HG03196 (cell line): ENCODE results near the gene DSG2.

ENCODE experiments used
- ATAC-seq: cut with Tn5 transposase; IDR thresholded peaks from one replicate; pipeline ENCODE4 v1.9.1; 2021; ENCODE audit not compliant: unreplicated experiment

The DSG2 gene

DNA sequence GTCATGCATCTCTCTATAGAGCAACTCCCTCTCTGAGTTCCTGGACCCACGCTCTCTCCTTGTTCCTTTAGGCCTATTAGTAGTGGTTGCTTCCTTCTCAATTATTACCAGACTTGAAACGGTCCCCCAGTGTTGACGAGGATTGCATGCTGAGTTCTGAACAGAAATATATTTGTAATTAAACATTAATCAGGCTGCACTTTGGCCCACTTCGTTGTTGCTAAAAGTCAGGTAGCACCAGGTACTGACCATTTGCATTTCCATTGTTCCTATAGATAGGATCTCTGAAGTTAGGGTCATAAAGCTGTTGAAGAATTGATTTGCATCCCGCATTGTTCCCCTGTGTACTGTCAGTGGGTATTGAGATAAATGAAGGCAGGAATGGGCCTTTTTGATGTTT, 56.8 kb downstream of the DSG2 start:
- ATAC-seq = no peak

GRCh38 chr18:31555971-31556747, 58.2 kb downstream of the DSG2 start:
- ATAC-seq = no peak

DNA sequence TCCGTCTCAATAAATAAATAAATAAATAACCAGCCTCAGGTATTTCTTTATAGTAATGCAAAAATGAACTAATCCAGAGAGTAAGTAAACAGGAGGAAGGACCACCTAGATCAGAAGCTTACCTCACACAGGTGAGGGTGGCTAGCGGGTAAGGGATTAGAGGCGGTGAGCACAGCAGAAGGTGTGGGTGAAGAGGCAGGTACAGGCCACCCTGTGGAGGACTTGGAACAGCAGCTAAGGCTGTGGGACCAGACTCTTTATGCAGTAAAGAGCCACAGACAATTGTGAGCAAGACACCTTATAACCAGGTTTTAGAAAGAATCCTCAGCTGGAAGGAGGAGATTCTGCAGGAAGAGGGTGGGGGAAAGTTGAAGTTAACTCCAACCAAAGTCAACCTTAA, 59.5 kb downstream of the DSG2 start:
- ATAC-seq = no peak

DNA sequence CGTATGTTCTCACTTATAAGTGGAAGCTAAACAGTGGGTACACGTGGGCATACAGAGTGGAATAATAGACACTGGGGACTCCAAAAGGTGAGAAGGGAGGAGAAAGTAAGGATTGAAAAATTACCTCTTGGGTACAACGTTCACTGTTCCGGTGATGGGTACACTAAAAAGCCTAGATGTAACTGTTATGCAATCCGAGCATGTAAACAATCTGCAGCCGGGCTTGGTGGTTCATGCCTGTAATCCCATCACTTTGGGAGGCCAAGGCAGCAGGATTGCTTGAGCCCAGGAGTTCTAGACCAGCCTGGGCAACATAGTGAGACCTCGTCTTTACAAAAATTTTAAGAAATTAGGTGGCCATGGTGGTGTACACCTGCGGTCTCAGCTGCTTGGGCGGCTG, 60.6 kb downstream of the DSG2 start:
- no peak for ATAC-seq

- no peak for ATAC-seq
Observed at GRCh38 chr18:31562726-31563125, 64.7 kb downstream of the DSG2 start.

- no peak for ATAC-seq
Observed at GRCh38 chr18:31563778-31564177, 65.8 kb downstream of the DSG2 start.

DNA sequence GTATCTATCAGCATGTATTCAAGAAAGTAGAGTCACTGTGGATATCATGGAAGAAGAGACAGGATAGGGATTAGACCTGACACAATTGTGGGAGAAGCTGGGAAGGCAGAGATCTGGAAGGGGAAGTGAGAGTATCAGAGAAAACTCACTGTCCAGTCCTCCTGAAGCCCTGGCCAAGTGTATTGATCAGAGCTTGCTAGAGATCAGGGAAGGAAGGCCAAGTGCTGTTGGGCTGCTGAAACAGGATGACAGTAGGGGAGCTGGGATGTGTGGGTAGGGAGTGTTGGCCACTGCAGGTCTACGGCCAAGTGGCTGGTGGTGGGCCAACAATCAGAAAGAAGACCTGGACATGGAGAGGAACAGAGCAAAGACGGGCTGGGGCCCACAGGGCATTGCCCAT, 67.4 kb downstream of the DSG2 start:
- no peak for ATAC-seq

DNA sequence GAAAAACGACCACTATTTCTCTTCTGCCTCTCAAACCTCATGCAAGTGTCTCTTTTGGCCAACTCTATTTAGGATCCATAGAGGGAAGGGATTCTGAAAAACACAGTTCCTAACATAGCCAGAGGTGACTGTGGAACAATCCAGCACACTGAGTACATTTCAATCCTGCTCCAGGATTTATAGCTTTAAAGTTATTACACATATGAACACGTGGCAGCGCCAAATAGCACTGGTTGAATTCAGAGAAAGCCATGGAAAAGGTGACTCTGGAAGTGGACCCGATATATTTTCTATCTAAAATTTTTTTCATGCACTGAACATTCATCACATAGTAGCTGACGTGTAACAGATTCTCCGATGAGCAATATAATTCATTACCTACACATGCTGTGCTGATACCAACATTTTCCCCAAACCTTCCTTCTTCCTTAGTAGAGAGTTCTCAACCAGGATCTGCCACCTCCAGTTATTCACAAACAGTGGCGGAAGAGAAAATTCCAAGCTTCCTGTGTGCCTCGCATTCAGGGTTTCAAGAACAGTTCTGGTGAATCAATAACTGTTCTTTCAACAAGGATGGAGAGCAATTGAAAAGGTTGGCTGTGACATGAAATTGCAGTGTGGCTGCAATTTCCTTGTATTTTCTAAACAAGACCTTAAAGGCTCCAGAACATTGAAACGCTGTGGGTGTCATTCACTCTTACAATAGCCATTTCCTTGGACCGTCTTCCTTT, 68.0 kb downstream of the DSG2 start:
- no peak for ATAC-seq

DNA sequence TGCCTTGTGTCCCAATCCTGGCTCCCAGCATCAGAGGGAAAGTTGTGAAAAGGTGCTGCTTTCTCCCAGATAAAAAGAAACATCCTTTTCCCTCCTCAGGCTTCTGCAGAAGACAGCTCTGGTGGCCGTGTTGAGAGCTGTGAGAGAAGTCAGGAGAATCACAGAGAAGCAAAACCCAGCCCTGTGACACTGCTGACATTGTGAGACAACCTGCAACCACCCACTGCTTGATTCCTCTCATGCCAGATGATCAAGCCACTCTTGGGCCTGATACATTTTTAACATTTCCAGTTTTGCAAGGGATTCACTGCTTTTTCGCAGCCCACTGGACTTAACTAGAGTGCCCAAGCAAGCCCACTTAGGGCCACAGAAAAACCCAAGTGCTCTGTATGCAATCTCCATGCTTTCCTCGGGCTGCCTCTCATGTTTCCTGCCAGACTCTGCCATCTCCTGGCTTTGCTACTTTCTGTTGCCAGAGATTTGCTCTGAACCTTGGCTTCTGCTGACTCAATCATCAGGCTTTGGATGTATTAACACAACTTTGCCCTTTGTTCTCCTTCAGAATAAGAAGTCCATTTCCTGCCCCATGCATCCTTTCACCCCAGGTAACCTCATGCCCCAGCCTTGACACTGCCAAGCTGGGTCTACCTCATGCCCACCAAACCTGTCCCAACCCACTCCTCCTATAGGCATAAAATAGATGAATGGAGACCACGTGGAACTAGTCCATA, 68.8 kb downstream of the DSG2 start:
- ATAC-seq = no peak

GRCh38 chr18:31572368-31572767, 74.4 kb downstream of the DSG2 start:
- no peak for ATAC-seq

- no peak for ATAC-seq
Observed at GRCh38 chr18:31573051-31573450, 75.1 kb downstream of the DSG2 start.

DNA sequence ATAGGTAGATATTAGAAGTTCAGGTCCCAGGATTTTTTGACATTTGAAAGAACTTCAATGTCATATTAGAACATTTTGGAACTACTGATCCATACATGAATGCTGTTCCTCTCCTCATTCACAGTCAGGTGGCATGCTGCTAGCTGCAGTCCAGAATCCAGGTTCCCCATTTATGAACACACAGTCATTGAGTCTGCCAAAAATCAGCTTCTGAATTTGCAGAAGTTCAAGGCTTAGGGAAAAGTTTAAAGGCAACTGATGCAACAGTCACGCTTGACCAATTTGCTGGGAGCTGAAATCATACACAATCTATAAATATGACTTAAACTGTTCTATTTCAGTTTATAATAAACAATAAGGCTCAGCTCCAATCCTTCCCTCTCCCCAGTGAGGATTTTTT, 76.4 kb downstream of the DSG2 start:
- no peak for ATAC-seq

DNA sequence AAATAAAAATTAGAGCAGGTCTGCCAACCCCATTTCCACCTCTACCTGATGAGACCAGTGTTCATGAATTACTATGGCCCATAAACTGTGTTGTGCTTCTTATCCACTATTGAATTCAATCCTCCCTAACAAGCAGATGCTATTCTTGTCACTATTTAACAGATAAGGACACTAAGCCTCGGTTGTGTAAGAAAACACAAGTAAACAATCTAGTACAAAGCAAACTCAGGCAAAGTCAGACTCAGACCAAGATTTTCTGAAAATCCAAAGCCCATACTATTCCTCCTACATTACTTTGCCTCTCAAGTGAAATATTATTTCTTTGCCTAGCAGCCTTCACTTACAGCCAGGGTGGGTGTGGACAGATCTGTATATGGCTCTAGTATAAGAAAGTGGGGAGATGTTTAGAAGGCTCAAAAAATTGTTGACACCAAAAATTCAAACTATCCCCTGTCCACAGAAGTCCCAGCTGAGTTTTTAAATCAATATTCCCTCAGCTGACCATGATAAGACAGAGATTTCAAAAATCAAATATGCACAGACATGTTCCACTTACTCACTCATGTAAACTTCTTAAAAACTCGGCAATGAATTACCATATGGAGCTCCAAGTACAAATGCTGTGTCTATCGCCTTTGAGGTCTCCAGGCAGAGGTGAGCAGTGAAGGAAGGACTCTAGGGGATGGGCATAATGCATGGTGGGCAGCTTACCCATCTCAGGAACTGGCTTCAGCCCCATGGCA, 77.7 kb downstream of the DSG2 start:
- ATAC-seq = no peak

GRCh38 chr18:31576670-31577069, 78.7 kb downstream of the DSG2 start:
- ATAC-seq = no peak

DNA sequence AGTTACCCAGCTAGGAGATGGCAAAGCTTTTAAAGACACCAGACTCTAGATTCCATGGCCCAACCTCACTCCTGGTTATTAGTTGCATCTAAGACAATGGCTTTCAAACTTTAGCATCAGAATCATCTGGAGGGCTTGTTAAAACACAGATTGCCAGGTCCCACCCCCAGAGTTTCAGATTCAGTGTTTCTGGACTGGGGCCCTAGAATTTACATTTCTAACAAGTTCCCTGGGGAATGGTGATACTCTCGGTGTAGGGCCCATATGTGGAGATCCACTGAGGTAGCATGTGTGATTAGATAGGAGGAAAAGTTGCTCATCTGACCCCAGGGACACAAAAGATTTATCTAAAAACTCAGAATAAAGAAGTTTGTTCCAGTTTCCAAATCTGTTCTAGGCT, 79.2 kb downstream of the DSG2 start:
- ATAC-seq = no peak

DNA sequence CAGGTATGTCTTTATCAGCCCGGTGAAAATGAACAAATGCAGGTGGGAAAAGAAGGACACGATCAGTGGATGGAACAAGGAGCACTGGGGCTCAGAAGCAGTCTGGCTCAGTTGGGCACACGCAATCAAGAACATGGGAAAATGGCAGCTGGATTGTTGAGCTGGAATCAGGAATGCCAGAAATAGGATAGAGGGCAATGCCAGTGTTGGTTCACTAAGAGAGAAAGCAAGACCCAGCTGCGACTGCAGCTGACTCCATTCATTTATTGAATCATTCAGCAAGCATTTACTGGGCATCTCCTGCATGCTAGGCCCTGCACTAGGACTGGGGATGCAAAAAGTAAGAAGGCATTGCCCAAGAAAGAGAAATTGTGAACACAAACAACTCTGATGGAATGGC, 80.1 kb downstream of the DSG2 start:
- ATAC-seq = no peak

DNA sequence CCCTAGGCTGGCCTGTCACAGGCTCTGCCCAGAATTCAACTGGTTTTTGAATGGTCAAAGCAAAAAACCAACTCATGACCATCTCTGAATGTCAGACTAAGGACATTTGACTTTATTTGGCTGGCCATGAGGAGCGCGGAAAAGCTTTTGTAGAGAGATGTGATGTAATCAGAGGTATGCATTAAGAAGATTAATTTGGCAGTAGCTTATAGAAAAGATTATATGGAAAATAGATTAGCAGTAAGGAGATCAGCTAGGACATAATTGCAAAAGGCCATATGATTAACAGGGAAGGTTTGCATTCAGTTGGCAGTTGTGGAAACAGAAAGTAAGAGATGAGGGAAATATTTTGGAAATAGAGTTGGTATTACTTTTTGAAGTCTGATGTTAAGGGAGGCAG, 81.4 kb downstream of the DSG2 start:
- ATAC-seq = no peak

DNA sequence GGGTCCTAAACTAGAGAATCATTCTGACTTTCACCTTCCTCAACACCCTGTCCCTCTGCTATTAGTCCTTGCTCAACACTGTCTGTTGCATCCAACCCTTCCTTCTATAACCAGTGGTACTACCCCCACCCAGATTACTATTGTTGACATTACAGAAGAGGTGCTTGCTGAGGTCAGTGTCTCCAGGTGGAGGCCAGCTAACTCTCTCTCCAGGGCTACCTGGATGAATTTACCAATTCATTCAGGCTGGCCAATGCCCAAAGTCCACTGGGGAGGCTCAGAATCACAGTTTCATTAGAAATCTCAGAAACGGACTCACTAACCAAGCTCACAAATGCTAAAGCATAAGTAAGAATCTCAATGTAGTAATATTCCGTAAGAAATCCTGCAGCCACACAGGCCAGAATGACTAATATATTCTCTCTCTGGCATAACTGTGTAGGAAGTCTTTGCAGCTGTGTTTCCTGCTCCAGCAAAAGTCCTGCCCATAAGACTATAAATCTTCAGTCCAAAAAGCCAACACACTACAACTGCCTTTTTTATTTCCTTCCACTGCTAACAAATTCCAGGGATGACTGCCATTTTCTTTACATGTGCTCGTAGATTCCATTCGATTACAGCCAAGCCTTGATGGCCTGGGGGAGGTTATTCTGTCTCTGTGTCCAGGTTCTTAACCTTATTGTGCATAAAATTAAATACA, 83.7 kb downstream of the DSG2 start:
- ATAC-seq = no peak

- ATAC-seq = no peak
Observed at GRCh38 chr18:31583185-31583854, 85.3 kb downstream of the DSG2 start.

DNA sequence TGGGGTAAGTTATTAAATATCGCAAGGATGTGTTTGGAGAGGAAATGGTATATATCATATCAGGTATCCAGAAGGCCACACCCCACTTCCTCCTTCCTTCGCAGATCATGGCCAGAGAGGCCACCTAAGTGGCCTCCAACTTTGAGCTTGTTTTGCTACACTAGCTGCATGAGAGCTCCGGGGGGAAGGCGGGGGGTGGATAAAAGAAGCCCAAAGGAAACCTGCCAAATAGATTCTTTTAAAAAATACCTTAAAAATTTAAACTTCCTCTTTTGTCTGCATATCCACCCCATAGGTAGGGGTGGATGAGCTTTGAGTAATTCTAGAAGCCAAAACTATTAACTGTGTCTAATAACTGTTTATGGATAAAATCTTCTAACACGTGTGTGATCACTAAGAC, 88.0 kb downstream of the DSG2 start:
- no peak for ATAC-seq
